Osteoblast (primary cell): ENCODE measurements around the gene SLC6A4. TPM values are rescaled to one million over a fixed set of nuclear protein-coding genes. Genes with fewer than 3 reads are reported as not detected.

Experiments
- DNase-seq: peaks from one replicate; pipeline ENCODE4 v3.0.0; 2011; ENCODE audit warnings: low spot score, mixed read lengths; ENCODE audit not compliant: insufficient read length; ENCODE audit errors: missing footprints
- H2AFZ ChIP-seq: 2 replicates; pipeline ENCODE4 v1.6.0; 2011; ENCODE audit warnings: mild to moderate bottlenecking, low read length
- H3K27ac ChIP-seq: 2 replicates; pipeline ENCODE4 v1.5.1; 2011; ENCODE audit warnings: mild to moderate bottlenecking, low read depth, low read length, moderate library complexity
- H3K27me3 ChIP-seq: 2 replicates; pipeline ENCODE4 v1.6.0; 2012; ENCODE audit warnings: mild to moderate bottlenecking, control low read depth, inconsistent platforms, low read length, moderate library complexity; ENCODE audit not compliant: insufficient read depth
- H3K36me3 ChIP-seq: 2 replicates; pipeline ENCODE4 v1.5.1; 2011; ENCODE audit warnings: mild to moderate bottlenecking, low read length, control low read depth, moderate library complexity; ENCODE audit not compliant: insufficient read depth
- H3K4me1 ChIP-seq: 2 replicates; pipeline ENCODE4 v1.5.1; 2011; ENCODE audit warnings: mild to moderate bottlenecking, low read length, control low read depth, moderate library complexity; ENCODE audit not compliant: insufficient read depth
- H3K4me2 ChIP-seq: 2 replicates; pipeline ENCODE4 v1.6.0; 2011; ENCODE audit warnings: mild to moderate bottlenecking, low read length; ENCODE audit not compliant: insufficient read depth
- H3K4me3 ChIP-seq: fragments of 200-600 bp; sonication (generic); 3 replicates; pipeline ENCODE4 v1.5.1; 2012; ENCODE audit warnings: mild to moderate bottlenecking, low read length, inconsistent platforms; ENCODE audit not compliant: insufficient read depth
- H3K79me2 ChIP-seq: 2 replicates; pipeline ENCODE4 v1.6.0; 2012; ENCODE audit warnings: mild to moderate bottlenecking, low read length, control low read depth, inconsistent platforms; ENCODE audit not compliant: insufficient read depth
- H3K9me3 ChIP-seq: 2 replicates; pipeline ENCODE4 v1.5.1; 2011; ENCODE audit warnings: low read depth, low read length, control low read depth
- H4K20me1 ChIP-seq: 2 replicates; pipeline ENCODE4 v1.6.0; 2012; ENCODE audit warnings: mild to moderate bottlenecking, low read length, control low read depth; ENCODE audit not compliant: insufficient read depth
- CTCF ChIP-seq: IDR thresholded peaks from 2 replicates; pipeline ENCODE4 v1.5.1; 2011; ENCODE audit warnings: mild to moderate bottlenecking, low read depth, low read length, moderate library complexity; ENCODE audit errors: extremely low read depth
- total RNA-seq: library from RNA; depleted of rRNA; stranded (reverse); fragments of >200 nt; gene quantifications from 2 replicates; pipeline ENCODE4 v1.2.3, GENCODE V29; 2012

Gene SLC6A4
- total RNA-seq, 1 donor, result 0.36 TPM

- DNase-seq, result no peak
- TF ChIP-seq CTCF, result no peak
- no peaks in the 10 kb centered on the region for H3K9me3 ChIP-seq
- H3K36me3 ChIP-seq, result no peaks in the 10 kb centered on the region
- H4K20me1 ChIP-seq, result no peaks in the 10 kb centered on the region
- H3K4me2 ChIP-seq, result no peak overlapping the region
- peaks cover 65% of the 10 kb centered on the region for H3K27me3 ChIP-seq
- H3K79me2 ChIP-seq, result no peaks in the 10 kb centered on the region
- H2AFZ ChIP-seq, result no peak overlapping the region
- no peak overlapping the region for H3K27ac ChIP-seq
- H3K4me3 ChIP-seq, result no peak overlapping the region
- H3K4me1 ChIP-seq, result no peaks in the 10 kb centered on the region
Observed at GRCh38 chr17:30229012-30229411, 6.5 kb downstream of the SLC6A4 start.

- H3K4me2 ChIP-seq, result no peak overlapping the region
- H3K27me3 ChIP-seq, result peaks cover 55% of the 10 kb centered on the region
- H3K9me3 ChIP-seq, result no peaks in the 10 kb centered on the region
- H3K36me3 ChIP-seq, result no peaks in the 10 kb centered on the region
- H3K27ac ChIP-seq, result no peak overlapping the region
- H2AFZ ChIP-seq, result no peak overlapping the region
- no peaks in the 10 kb centered on the region for H4K20me1 ChIP-seq
- no peaks in the 10 kb centered on the region for H3K4me1 ChIP-seq
- H3K4me3 ChIP-seq, result no peak overlapping the region
- no peak for DNase-seq
- H3K79me2 ChIP-seq, result no peaks in the 10 kb centered on the region
- TF ChIP-seq CTCF, result no peak
Observed at GRCh38 chr17:30228011-30228410, 7.5 kb downstream of the SLC6A4 start.

GRCh38 chr17:30226878-30227277, 8.6 kb downstream of the SLC6A4 start:
- Histone ChIP-seq H3K79me2 (no peaks in the 10 kb centered on the region), H3K4me3 (no peak overlapping the region), H3K4me2 (no peak overlapping the region), H3K36me3 (no peaks in the 10 kb centered on the region), H3K27ac (no peak overlapping the region), H3K4me1 (no peaks in the 10 kb centered on the region), H4K20me1 (no peaks in the 10 kb centered on the region), H3K9me3 (no peaks in the 10 kb centered on the region), H3K27me3 (peaks cover 44% of the 10 kb centered on the region), H2AFZ (no peak overlapping the region)
- peak; percentile 42 for DNase-seq
- TF ChIP-seq CTCF, result no peak

GRCh38 chr17:30225919-30226553, 9.5 kb downstream of the SLC6A4 start:
- Histone ChIP-seq H3K4me2 (no peak overlapping the region), H3K9me3 (no peaks in the 10 kb centered on the region), H3K79me2 (no peaks in the 10 kb centered on the region), H4K20me1 (no peaks in the 10 kb centered on the region), H3K27me3 (peaks cover 41% of the 10 kb centered on the region), H3K4me3 (no peak overlapping the region), H3K36me3 (no peaks in the 10 kb centered on the region), H3K4me1 (no peaks in the 10 kb centered on the region), H2AFZ (no peak overlapping the region), H3K27ac (no peak overlapping the region)
- TF ChIP-seq CTCF, result no peak
- no peak for DNase-seq
